ENCODE measurements around the gene LTV1. TPM values are rescaled to one million over a fixed set of nuclear protein-coding genes. Genes with fewer than 3 reads are reported as not detected.

LTV1 gene
- total RNA-seq, 1 donor from 2014 or later = 25.4 TPM

DNA sequence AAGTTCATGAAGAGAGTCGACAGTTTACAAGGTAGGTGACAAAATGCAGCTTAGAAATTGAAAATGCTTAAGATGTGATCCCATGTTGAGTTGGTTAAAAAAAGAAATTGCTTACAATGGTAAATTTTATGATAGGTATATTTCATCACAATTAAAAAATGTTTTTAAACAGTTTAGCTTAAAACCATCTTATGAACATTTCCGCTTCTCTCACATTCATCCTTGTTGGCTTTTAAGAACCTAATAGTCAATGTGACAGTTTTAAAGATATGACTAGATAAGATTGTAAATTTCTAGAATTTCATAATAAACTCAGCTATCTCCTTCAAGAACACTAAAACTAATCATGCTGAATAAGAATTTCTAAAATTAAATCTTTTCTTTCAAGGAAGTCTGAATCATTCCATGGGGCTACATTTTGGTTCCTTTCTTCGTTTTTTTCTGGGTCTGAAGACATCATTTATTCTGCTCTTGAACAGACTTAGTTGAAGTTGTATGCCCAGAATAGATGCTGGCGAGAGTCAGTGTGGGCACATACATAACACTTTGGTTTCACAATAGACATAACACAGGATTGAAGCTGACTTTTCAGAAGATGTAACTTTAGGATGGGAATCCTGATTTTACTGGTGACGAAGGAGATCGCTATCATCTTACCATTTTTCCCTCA is 35.9 kb upstream of the LTV1 start:
- H3K4me3 Mint-ChIP-seq (ENCODE audit: unreplicated experiment) = no peak overlapping the region
- H3K4me3 ChIP-seq (ENCODE audit: insufficient read depth, low read depth, low read length) = no peak overlapping the region
- H3K36me3 Mint-ChIP-seq (ENCODE audit: low read depth, unreplicated experiment) = peaks cover 2% of the 10 kb centered on the region
- peaks cover 23% of the 10 kb centered on the region for H3K4me1 ChIP-seq (ENCODE audit: insufficient read depth, low read length)
- H3K27ac ChIP-seq (ENCODE audit: low read depth, low read length) = peak overlapping the region; percentile 75
- FAIRE-seq (no peak), DNase-seq (ENCODE audit: low read depth) (no peak)
- no peak overlapping the region for H3K27ac Mint-ChIP-seq (ENCODE audit: unreplicated experiment)
- H3K9ac ChIP-seq (ENCODE audit: low read length) = no peak overlapping the region
- no peaks in the 10 kb centered on the region for H3K79me2 ChIP-seq (ENCODE audit: insufficient read depth, low read length)
- H3K27me3 Mint-ChIP-seq (ENCODE audit: low read depth, unreplicated experiment) = no peaks in the 10 kb centered on the region
- peaks cover 16% of the 10 kb centered on the region for H3K4me1 Mint-ChIP-seq (ENCODE audit: low read depth, unreplicated experiment)
- no peaks in the 10 kb centered on the region for H3K27me3 ChIP-seq (ENCODE audit: insufficient read depth, low read length)
- no peak overlapping the region for H3K4me2 ChIP-seq (ENCODE audit: low read length)
- TF ChIP-seq EZH2 (IDR thresholded peaks at IDR 0.05; ENCODE audit: insufficient read depth, low read length) = no peak
- TF ChIP-seq, protein P1, sequence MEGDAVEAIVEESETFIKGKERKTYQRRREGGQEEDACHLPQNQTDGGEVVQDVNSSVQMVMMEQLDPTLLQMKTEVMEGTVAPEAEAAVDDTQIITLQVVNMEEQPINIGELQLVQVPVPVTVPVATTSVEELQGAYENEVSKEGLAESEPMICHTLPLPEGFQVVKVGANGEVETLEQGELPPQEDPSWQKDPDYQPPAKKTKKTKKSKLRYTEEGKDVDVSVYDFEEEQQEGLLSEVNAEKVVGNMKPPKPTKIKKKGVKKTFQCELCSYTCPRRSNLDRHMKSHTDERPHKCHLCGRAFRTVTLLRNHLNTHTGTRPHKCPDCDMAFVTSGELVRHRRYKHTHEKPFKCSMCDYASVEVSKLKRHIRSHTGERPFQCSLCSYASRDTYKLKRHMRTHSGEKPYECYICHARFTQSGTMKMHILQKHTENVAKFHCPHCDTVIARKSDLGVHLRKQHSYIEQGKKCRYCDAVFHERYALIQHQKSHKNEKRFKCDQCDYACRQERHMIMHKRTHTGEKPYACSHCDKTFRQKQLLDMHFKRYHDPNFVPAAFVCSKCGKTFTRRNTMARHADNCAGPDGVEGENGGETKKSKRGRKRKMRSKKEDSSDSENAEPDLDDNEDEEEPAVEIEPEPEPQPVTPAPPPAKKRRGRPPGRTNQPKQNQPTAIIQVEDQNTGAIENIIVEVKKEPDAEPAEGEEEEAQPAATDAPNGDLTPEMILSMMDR (IDR thresholded peaks at IDR 0.05; ENCODE audit: insufficient read depth, low read depth, low read length) = no peak
- H3K9me3 Mint-ChIP-seq (ENCODE audit: unreplicated experiment) = no peaks in the 10 kb centered on the region
- no peaks in the 10 kb centered on the region for H4K20me1 ChIP-seq (ENCODE audit: insufficient read depth, low read length)
- H3K9me3 ChIP-seq (ENCODE audit: insufficient read depth, low read depth, low read length) = no peaks in the 10 kb centered on the region
- H2AFZ ChIP-seq (ENCODE audit: low read depth, low read length) = no peak overlapping the region
- peaks cover 5% of the 10 kb centered on the region for H3K36me3 ChIP-seq (ENCODE audit: insufficient read depth, low read length)

- Histone ChIP-seq H3K4me2 (ENCODE audit: low read length) (no peak overlapping the region), H3K9me3 (ENCODE audit: insufficient read depth, low read depth, low read length) (no peaks in the 10 kb centered on the region), H3K4me3 (ENCODE audit: insufficient read depth, low read depth, low read length) (no peak overlapping the region), H2AFZ (ENCODE audit: low read depth, low read length) (no peak overlapping the region), H3K27ac (ENCODE audit: low read depth, low read length) (no peak overlapping the region), H3K9ac (ENCODE audit: low read length) (no peak overlapping the region), H4K20me1 (ENCODE audit: insufficient read depth, low read length) (no peaks in the 10 kb centered on the region), H3K4me1 (ENCODE audit: insufficient read depth, low read length) (peaks cover 9% of the 10 kb centered on the region), H3K27me3 (ENCODE audit: insufficient read depth, low read length) (no peaks in the 10 kb centered on the region), H3K79me2 (ENCODE audit: insufficient read depth, low read length) (no peaks in the 10 kb centered on the region), H3K36me3 (ENCODE audit: insufficient read depth, low read length) (peaks cover 5% of the 10 kb centered on the region)
- no peaks in the 10 kb centered on the region for H3K27me3 Mint-ChIP-seq (ENCODE audit: low read depth, unreplicated experiment)
- FAIRE-seq = no peak
- H3K9me3 Mint-ChIP-seq (ENCODE audit: unreplicated experiment) = no peaks in the 10 kb centered on the region
- H3K4me3 Mint-ChIP-seq (ENCODE audit: unreplicated experiment) = no peak overlapping the region
- no peak overlapping the region for H3K27ac Mint-ChIP-seq (ENCODE audit: unreplicated experiment)
- TF ChIP-seq EZH2 (IDR thresholded peaks at IDR 0.05; ENCODE audit: insufficient read depth, low read length) = no peak
- TF ChIP-seq, protein P1 (IDR thresholded peaks at IDR 0.05; ENCODE audit: insufficient read depth, low read depth, low read length) = no peak
- H3K36me3 Mint-ChIP-seq (ENCODE audit: low read depth, unreplicated experiment) = no peaks in the 10 kb centered on the region
- no peak for DNase-seq (ENCODE audit: low read depth)
- peaks cover 8% of the 10 kb centered on the region for H3K4me1 Mint-ChIP-seq (ENCODE audit: low read depth, unreplicated experiment)
These were observed 32.4 kb upstream of the LTV1 start for GRCh38 chr6:143810745-143811144.

GRCh38 chr6:143811501-143812157 is 31.5 kb upstream of the LTV1 start:
- Histone ChIP-seq H3K9ac (ENCODE audit: low read length) (no peak overlapping the region), H3K79me2 (ENCODE audit: insufficient read depth, low read length) (no peaks in the 10 kb centered on the region), H3K4me3 (ENCODE audit: insufficient read depth, low read depth, low read length) (no peak overlapping the region), H3K4me2 (ENCODE audit: low read length) (no peak overlapping the region), H3K4me1 (ENCODE audit: insufficient read depth, low read length) (peaks cover under 1% of the 10 kb centered on the region), H3K27me3 (ENCODE audit: insufficient read depth, low read length) (no peaks in the 10 kb centered on the region), H2AFZ (ENCODE audit: low read depth, low read length) (no peak overlapping the region), H3K36me3 (ENCODE audit: insufficient read depth, low read length) (peaks cover 5% of the 10 kb centered on the region), H3K27ac (ENCODE audit: low read depth, low read length) (no peak overlapping the region), H4K20me1 (ENCODE audit: insufficient read depth, low read length) (no peaks in the 10 kb centered on the region), H3K9me3 (ENCODE audit: insufficient read depth, low read depth, low read length) (no peaks in the 10 kb centered on the region)
- DNase-seq (ENCODE audit: low read depth) (no peak), FAIRE-seq (no peak)
- no peaks in the 10 kb centered on the region for H3K36me3 Mint-ChIP-seq (ENCODE audit: low read depth, unreplicated experiment)
- no peak overlapping the region for H3K27ac Mint-ChIP-seq (ENCODE audit: unreplicated experiment)
- H3K9me3 Mint-ChIP-seq (ENCODE audit: unreplicated experiment) = no peaks in the 10 kb centered on the region
- TF ChIP-seq, protein P1 (IDR thresholded peaks at IDR 0.05; ENCODE audit: insufficient read depth, low read depth, low read length) = no peak
- TF ChIP-seq EZH2 (IDR thresholded peaks at IDR 0.05; ENCODE audit: insufficient read depth, low read length) = no peak
- H3K4me3 Mint-ChIP-seq (ENCODE audit: unreplicated experiment) = no peak overlapping the region
- no peaks in the 10 kb centered on the region for H3K4me1 Mint-ChIP-seq (ENCODE audit: low read depth, unreplicated experiment)
- H3K27me3 Mint-ChIP-seq (ENCODE audit: low read depth, unreplicated experiment) = no peaks in the 10 kb centered on the region

All from astrocyte (in vitro differentiated cells and primary cell).